ENCODE data around the gene CNTNAP1. TPM values are rescaled to one million over a fixed set of nuclear protein-coding genes. Genes with fewer than 3 reads are reported as not detected.

The CNTNAP1 gene
- total and polyA plus RNA-seq, 2 donors, result 0.76 to 2.1 TPM

Other genes with a start within 250 kb of the CNTNAP1 start
- gene ATP6V0A1, start 223.7 kb upstream of the CNTNAP1 start, total RNA-seq, result 15.4 TPM
- gene ATP6V0A1, start 223.7 kb upstream of the CNTNAP1 start, polyA plus RNA-seq, result 47.7 TPM
- gene NAGLU, start 146.3 kb upstream of the CNTNAP1 start, total RNA-seq, result 10.0 TPM
- 33.6 TPM for gene NAGLU, start 146.3 kb upstream of the CNTNAP1 start, polyA plus RNA-seq
- gene HSD17B1, start 129.6 kb upstream of the CNTNAP1 start, total RNA-seq, result 1.1 TPM
- 6.1 TPM for gene HSD17B1, start 129.6 kb upstream of the CNTNAP1 start, polyA plus RNA-seq
- 20.7 TPM for gene COASY, start 120.4 kb upstream of the CNTNAP1 start, total RNA-seq
- gene COASY, start 120.4 kb upstream of the CNTNAP1 start, polyA plus RNA-seq, result 89.3 TPM
- 29.3 TPM for gene MLX, start 115.4 kb upstream of the CNTNAP1 start, total RNA-seq
- gene MLX, start 115.4 kb upstream of the CNTNAP1 start, polyA plus RNA-seq, result 45.2 TPM
- gene PSMC3IP, start 104.8 kb upstream of the CNTNAP1 start, total RNA-seq, result 7.2 TPM
- gene PSMC3IP, start 104.8 kb upstream of the CNTNAP1 start, polyA plus RNA-seq, result 5.1 TPM
- 40.0 TPM for gene RETREG3, start 73.2 kb upstream of the CNTNAP1 start, total RNA-seq
- 33.7 TPM for gene RETREG3, start 73.2 kb upstream of the CNTNAP1 start, polyA plus RNA-seq
- gene TUBG1, start 72.8 kb upstream of the CNTNAP1 start, total RNA-seq, result 24.1 TPM
- 11.4 TPM for gene TUBG1, start 72.8 kb upstream of the CNTNAP1 start, polyA plus RNA-seq
- 3.0 TPM for gene TUBG2, start 23.2 kb upstream of the CNTNAP1 start, total RNA-seq
- gene TUBG2, start 23.2 kb upstream of the CNTNAP1 start, polyA plus RNA-seq, result 11.3 TPM
- gene PLEKHH3, start 5.5 kb upstream of the CNTNAP1 start, total RNA-seq, result 8.2 TPM
- 20.3 TPM for gene PLEKHH3, start 5.5 kb upstream of the CNTNAP1 start, polyA plus RNA-seq
- 0.80 TPM for gene CCR10, start 688 bp upstream of the CNTNAP1 start, total RNA-seq
- gene CCR10, start 688 bp upstream of the CNTNAP1 start, polyA plus RNA-seq, result 1.2 TPM
- gene EZH1, start 62.5 kb downstream of the CNTNAP1 start, total RNA-seq, result 18.5 TPM
- gene EZH1, start 62.5 kb downstream of the CNTNAP1 start, polyA plus RNA-seq, result 38.8 TPM
- gene RAMP2, start 78.7 kb downstream of the CNTNAP1 start, total RNA-seq, result 8.4 TPM
- gene RAMP2, start 78.7 kb downstream of the CNTNAP1 start, polyA plus RNA-seq, result 22.1 TPM
- gene VPS25, start 90.9 kb downstream of the CNTNAP1 start, total RNA-seq, result 75.0 TPM
- 58.3 TPM for gene VPS25, start 90.9 kb downstream of the CNTNAP1 start, polyA plus RNA-seq
- gene WNK4, start 98.1 kb downstream of the CNTNAP1 start, total RNA-seq, result 0.05 TPM
- gene WNK4, start 98.1 kb downstream of the CNTNAP1 start, polyA plus RNA-seq, result 0.11 TPM
- gene COA3, start 116.2 kb downstream of the CNTNAP1 start, total RNA-seq, result 72.4 TPM
- gene COA3, start 116.2 kb downstream of the CNTNAP1 start, polyA plus RNA-seq, result 95.5 TPM
- gene CNTD1, start 116.3 kb downstream of the CNTNAP1 start, total RNA-seq, result 0.09 TPM
- 0.32 TPM for gene CNTD1, start 116.3 kb downstream of the CNTNAP1 start, polyA plus RNA-seq
- 67.0 TPM for gene BECN1, start 141.8 kb downstream of the CNTNAP1 start, total RNA-seq
- 79.5 TPM for gene BECN1, start 141.8 kb downstream of the CNTNAP1 start, polyA plus RNA-seq
- 43.9 TPM for gene PSME3, start 150.9 kb downstream of the CNTNAP1 start, total RNA-seq
- 35.0 TPM for gene PSME3, start 150.9 kb downstream of the CNTNAP1 start, polyA plus RNA-seq
- 0.28 TPM for gene AOC2, start 162.0 kb downstream of the CNTNAP1 start, total RNA-seq
- gene AOC2, start 162.0 kb downstream of the CNTNAP1 start, polyA plus RNA-seq, result 1.1 TPM
- gene AOC3, start 168.7 kb downstream of the CNTNAP1 start, total RNA-seq, result 1.2 TPM
- 16.0 TPM for gene AOC3, start 168.7 kb downstream of the CNTNAP1 start, polyA plus RNA-seq
- gene G6PC1, start 218.3 kb downstream of the CNTNAP1 start, total RNA-seq, result 0.05 TPM
- 0.07 TPM for gene G6PC1, start 218.3 kb downstream of the CNTNAP1 start, polyA plus RNA-seq